GM21367 (cell line): ENCODE measurements around the gene ARRB2.
"Not testable (repeated sequence)": the region's sequence is repeated elsewhere in the genome, so short reads cannot be mapped to it uniquely, and the experiment has no call there.

Source experiments
- ATAC-seq: cut with Tn5 transposase; IDR thresholded peaks from one replicate; pipeline ENCODE4 v1.9.1; 2021; ENCODE audit not compliant: unreplicated experiment

Gene ARRB2

GRCh38 chr17:4709794-4710692 is at the start of gene ARRB2:
ARRB2 (plus strand) TSS chr17:4710632; CDS start chr17:4710722, 90 bp downstream.
- ATAC-seq, result peak; percentile 69

GRCh38 chr17:4663711-4664110 is 46.7 kb upstream of the ARRB2 start:
- no peak for ATAC-seq

GRCh38 chr17:4664230-4664629 is 46.2 kb upstream of the ARRB2 start:
- ATAC-seq, result no peak

- no peak for ATAC-seq
These were observed 45.4 kb upstream of the ARRB2 start for GRCh38 chr17:4665027-4665426.

- no peak for ATAC-seq
These were observed 44.1 kb upstream of the ARRB2 start for GRCh38 chr17:4666296-4666695.

- ATAC-seq, result no peak
These were observed 43.3 kb upstream of the ARRB2 start for GRCh38 chr17:4667166-4667565.

- no peak for ATAC-seq
These were observed 38.3 kb upstream of the ARRB2 start for GRCh38 chr17:4672055-4672630.

- ATAC-seq, result no peak
These were observed 37.7 kb upstream of the ARRB2 start for GRCh38 chr17:4672751-4673150.

GRCh38 chr17:4673169-4673568 is 37.3 kb upstream of the ARRB2 start:
- no peak for ATAC-seq

- no peak for ATAC-seq
These were observed 36.3 kb upstream of the ARRB2 start for GRCh38 chr17:4673986-4674684.

- ATAC-seq, result no peak
These were observed 35.8 kb upstream of the ARRB2 start for GRCh38 chr17:4674685-4674998.

- ATAC-seq, result no peak
These were observed 34.6 kb upstream of the ARRB2 start for GRCh38 chr17:4675791-4676190.

- ATAC-seq, result no peak
These were observed 33.6 kb upstream of the ARRB2 start for GRCh38 chr17:4676791-4677190.

- ATAC-seq, result no peak
These were observed 31.9 kb upstream of the ARRB2 start for GRCh38 chr17:4678448-4679026.

GRCh38 chr17:4679658-4680057 is 30.8 kb upstream of the ARRB2 start:
- ATAC-seq, result no peak

- not testable (repeated sequence) for ATAC-seq
These were observed 26.7 kb upstream of the ARRB2 start for GRCh38 chr17:4683739-4684138.

GRCh38 chr17:4689872-4690271 is 20.6 kb upstream of the ARRB2 start:
- not testable (repeated sequence) for ATAC-seq

- ATAC-seq, result no peak
These were observed 19.7 kb upstream of the ARRB2 start for GRCh38 chr17:4690745-4691144.

GRCh38 chr17:4691686-4692085 is 18.7 kb upstream of the ARRB2 start:
- ATAC-seq, result no peak

GRCh38 chr17:4693416-4693815 is 17.0 kb upstream of the ARRB2 start:
- no peak for ATAC-seq

GRCh38 chr17:4696437-4696805 is 14.0 kb upstream of the ARRB2 start:
- ATAC-seq, result no peak
